ENCODE data around the gene RESP18. TPM values are rescaled to one million over a fixed set of nuclear protein-coding genes. Genes with fewer than 3 reads are reported as not detected.

Gene RESP18
- total RNA-seq, 1 donor from 2014 or later = not detected

DNA sequence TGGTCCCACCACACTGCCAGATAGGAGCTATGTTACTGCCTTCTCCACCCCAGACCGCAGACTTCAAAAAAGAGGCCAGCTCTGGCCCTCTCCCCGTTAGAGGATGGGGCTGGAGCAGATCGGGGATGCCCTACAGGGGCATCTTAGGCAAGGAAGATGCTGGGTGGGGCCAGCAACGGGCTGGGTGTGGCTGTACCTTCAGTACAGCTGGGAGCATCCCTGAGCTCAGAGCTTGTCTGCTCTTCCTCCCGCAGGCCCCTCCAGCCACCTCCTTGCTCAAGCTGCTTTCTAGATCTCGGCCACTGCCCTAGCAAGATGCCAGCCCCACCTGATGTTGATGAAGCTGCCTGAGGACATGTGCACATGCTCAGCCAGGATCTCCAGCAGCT, 33.2 kb downstream of the RESP18 start:
- intact Hi-C loops (cut with DNase I) = no loop called here
- Histone ChIP-seq H3K36me3 (no peaks in the 10 kb centered on the region), H3K27me3 (peaks cover 17% of the 10 kb centered on the region), H3K9me3 (no peaks in the 10 kb centered on the region), H3K27ac (no peak overlapping the region), H3K4me3 (no peak overlapping the region), H3K4me1 (peaks cover 8% of the 10 kb centered on the region)
- no peak for DNase-seq
- TF ChIP-seq, protein P1, sequence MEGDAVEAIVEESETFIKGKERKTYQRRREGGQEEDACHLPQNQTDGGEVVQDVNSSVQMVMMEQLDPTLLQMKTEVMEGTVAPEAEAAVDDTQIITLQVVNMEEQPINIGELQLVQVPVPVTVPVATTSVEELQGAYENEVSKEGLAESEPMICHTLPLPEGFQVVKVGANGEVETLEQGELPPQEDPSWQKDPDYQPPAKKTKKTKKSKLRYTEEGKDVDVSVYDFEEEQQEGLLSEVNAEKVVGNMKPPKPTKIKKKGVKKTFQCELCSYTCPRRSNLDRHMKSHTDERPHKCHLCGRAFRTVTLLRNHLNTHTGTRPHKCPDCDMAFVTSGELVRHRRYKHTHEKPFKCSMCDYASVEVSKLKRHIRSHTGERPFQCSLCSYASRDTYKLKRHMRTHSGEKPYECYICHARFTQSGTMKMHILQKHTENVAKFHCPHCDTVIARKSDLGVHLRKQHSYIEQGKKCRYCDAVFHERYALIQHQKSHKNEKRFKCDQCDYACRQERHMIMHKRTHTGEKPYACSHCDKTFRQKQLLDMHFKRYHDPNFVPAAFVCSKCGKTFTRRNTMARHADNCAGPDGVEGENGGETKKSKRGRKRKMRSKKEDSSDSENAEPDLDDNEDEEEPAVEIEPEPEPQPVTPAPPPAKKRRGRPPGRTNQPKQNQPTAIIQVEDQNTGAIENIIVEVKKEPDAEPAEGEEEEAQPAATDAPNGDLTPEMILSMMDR (IDR thresholded peaks at IDR 0.05) = no peak
- no peak for ATAC-seq

DNA sequence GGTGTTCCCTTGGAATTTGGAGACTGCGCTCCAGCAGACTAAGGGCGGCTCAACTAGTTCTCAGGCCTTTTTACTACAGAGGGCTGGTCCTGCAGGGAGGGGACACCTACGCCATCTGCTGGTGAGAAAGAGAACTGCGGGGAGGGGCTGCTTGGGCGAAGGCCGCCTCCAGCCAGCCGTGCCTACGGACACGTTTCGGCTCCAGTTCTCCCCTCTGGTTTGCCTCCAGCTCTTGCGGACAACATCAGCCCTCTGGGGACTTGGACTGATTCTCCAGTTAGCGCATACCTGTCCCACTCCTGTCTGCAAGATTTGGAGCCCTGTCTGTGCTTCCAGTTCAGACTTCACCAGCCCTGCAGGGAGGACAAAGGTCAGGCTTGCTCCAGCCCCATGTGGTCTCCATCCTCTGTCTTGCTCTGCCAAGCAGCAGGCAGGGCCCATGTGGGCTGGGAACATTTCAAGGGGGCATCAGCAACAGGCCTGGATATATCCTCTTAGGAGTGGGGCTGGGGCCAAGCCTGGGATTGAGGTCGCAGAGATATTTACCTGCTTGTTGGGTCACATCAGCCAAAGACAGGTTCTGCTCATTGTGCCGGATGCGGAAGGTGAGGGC, 33.7 kb downstream of the RESP18 start:
- TF ChIP-seq, protein P1 (IDR thresholded peaks at IDR 0.05) = peak; percentile 100
- H3K27me3 ChIP-seq = peaks cover 17% of the 10 kb centered on the region
- H3K4me3 ChIP-seq = no peak overlapping the region
- no peaks in the 10 kb centered on the region for H3K9me3 ChIP-seq
- H3K4me1 ChIP-seq = peaks cover 12% of the 10 kb centered on the region
- ATAC-seq (peak; percentile 83), DNase-seq (peak; percentile 90)
- no peaks in the 10 kb centered on the region for H3K36me3 ChIP-seq
- intact Hi-C loops (cut with DNase I) = no loop called here
- no peak overlapping the region for H3K27ac ChIP-seq

DNA sequence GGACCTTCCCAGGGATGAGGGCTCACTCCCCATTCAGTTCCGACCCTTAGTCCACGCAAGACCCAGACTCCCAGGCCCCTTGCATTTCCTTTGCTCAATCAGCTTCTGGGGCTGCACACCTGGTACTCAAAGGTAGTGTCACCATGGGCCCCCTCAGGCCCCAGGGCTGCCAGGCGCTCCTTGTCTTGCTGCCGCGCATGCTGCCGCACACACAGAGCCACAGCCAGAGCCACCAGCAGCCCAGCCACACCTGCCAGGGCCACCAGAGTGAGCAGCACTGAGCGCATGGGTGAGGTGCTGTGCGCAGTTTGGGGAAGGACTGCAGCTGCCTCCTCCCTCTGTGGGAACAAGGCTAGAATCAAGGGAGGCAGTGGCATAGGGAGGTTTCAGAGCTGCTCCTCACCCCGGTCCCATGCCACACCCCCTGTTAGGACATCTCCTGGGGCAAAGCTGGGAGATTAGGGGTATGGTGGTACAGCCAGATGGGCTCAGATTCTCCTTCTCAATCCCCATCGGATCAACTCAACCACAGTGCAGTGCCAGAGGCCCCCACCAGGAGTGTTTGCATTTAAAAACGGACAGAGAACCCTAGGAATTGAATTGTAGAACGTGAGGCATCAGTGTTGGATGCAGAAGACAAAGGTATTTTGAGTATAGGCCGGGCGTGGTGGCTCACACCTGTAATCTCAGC, 34.6 kb downstream of the RESP18 start:
- ATAC-seq (no peak), DNase-seq (peak; percentile 49)
- Histone ChIP-seq H3K36me3 (no peaks in the 10 kb centered on the region), H3K4me1 (peaks cover 12% of the 10 kb centered on the region), H3K4me3 (no peak overlapping the region), H3K9me3 (no peaks in the 10 kb centered on the region), H3K27ac (no peak overlapping the region), H3K27me3 (peaks cover 17% of the 10 kb centered on the region)
- intact Hi-C loops (cut with DNase I) = no loop called here
- TF ChIP-seq, protein P1 (IDR thresholded peaks at IDR 0.05) = no peak

DNA sequence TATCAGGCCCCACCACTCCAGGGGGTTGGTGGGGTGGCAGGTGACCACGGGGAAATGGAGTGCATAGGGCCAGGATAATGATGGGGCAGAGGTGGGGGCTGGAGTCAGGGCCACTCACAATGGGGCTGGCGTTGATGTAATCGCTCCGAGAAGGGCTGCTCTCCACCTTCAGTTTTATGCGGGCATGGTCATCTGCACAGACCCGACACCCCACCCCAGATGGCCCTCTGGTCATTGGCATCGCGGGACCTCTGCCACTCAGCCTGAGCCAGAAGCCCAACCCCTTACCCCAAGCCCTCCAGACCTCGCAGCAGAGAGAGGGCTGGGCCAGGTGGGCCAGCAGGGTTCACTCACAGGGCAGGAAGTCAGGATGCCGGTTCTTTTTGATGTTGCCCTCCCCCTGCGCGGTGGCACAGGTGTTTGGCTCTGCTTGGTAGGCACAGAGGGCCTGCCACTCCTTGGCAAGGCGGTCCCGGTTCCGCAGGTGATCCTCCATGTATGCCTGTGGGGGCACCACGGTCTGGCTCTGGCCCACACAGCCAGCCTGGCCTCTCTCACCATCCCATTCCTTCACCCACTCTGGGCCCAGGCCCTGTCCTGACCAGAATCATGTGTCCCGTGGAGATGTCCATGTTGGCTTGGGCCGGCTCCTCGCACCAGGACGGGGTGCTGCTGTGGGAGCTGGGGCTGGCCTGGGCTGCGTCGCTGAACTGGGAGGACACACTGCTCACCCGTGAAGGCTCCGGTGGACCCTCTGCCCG, 35.7 kb downstream of the RESP18 start:
- ATAC-seq (no peak), DNase-seq (peak; percentile 56)
- Histone ChIP-seq H3K4me3 (no peak overlapping the region), H3K27me3 (peaks cover 13% of the 10 kb centered on the region), H3K4me1 (peaks cover 12% of the 10 kb centered on the region), H3K9me3 (no peaks in the 10 kb centered on the region), H3K27ac (no peak overlapping the region), H3K36me3 (no peaks in the 10 kb centered on the region)
- intact Hi-C loops (cut with DNase I) = no loop called here
- TF ChIP-seq, protein P1 (IDR thresholded peaks at IDR 0.05) = no peak

DNA sequence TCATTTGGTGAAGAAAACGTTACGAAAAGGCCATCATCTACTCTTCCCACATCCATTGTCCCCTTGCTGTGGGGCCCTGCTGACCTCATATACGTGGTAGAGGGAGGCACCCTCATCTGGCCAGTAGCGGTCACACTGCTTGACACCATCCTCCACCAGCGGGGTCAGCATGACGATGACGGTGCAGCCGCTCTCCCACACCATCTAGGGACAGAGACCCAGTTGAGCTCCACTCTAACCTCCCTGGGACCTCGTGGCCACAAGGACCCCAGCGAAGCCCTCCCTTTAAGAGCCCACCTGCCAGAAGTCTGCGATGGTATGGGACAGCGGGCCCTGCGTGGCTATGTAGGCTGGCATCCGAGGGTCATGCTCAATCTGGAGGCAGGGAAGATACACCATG, 36.4 kb downstream of the RESP18 start:
- ATAC-seq (no peak), DNase-seq (peak; percentile 49)
- intact Hi-C loops (cut with DNase I) = no loop called here

More for the DNA sequence above, 36.4 kb downstream of the RESP18 start:
- peaks cover 12% of the 10 kb centered on the region for H3K4me1 ChIP-seq
- H3K9me3 ChIP-seq = no peaks in the 10 kb centered on the region
- peaks cover 12% of the 10 kb centered on the region for H3K27me3 ChIP-seq
- TF ChIP-seq, protein P1 (IDR thresholded peaks at IDR 0.05) = no peak
- no peak overlapping the region for H3K4me3 ChIP-seq
- H3K36me3 ChIP-seq = no peaks in the 10 kb centered on the region
- H3K27ac ChIP-seq = no peak overlapping the region

Data from upper lobe of right lung (tissue), 1 donor.